ENCODE results near the gene MRPL44.

MRPL44 gene

DNA sequence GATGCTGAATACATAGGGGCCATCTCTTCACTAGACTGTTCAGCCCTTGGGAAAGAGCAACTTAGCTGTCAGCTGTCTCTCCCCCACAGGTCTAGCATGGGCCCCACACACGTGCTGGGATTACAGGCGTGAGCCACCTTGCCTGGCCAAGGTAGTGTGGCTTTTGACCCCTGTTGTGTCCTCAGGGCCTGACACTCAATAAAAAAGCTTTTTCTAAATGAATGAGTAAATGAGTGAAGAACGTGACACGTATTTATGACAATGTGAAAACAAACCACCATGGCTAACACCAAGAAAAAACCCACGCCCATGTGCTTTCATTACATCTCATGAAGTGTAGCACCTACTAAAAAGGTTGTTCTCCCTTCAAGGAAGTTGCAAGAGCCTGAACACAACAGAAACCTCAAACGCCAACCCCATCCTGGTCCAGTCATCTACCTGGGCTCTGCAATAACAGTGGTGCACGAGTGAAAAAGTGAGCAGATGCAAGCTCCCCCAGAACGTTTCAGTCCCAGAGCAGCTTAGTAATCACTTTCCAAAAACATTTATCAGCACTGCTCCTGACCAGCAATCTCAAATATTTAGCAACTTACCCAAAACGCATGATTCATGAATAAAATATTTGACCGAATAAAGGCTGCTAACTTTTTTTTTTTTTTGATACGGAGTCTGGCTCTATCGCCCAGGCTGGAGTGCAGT is 15.5 kb upstream of the MRPL44 start:
- Histone ChIP-seq H3K27ac (peak overlapping the region; percentile 37 to 38), H3K4me3 (no peak overlapping the region), H3K9me3 (no peaks in the 10 kb centered on the region), H3K36me3 (no peaks in the 10 kb centered on the region), H3K4me1 (peaks cover 0 to 72% (median 35%) of the 10 kb centered on the region in 4 donors), H3K27me3 (no peaks in the 10 kb centered on the region)
- intact Hi-C loops (cut with DNase I; ENCODE audit: low total_unique reads): no loop called here
- DNase-seq: no peak
- no peak for TF ChIP-seq CTCF (IDR thresholded peaks at IDR 0.05)

DNA sequence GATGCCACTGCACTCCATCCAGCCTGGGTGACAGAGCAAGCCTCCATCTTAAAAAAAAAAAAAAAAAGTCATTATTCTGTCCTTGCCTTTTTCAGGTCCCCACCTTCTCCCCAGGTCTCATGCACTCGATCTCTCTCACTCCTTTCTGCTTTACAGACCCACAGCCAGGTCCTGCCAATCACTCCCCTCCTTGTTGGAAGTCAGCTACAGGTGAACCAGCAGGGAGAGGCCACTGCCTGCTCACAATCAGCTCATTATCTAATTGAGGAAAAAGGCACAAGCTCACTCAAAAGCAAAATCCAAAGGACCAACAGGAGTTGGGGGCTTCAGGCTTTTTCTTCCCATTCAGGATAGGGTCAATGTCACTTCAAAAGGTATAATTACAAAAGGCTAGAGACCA is 14.1 kb upstream of the MRPL44 start:
- no peaks in the 10 kb centered on the region for H3K9me3 ChIP-seq
- peaks cover 0 to 58% (median 25%) of the 10 kb centered on the region in 4 donors for H3K4me1 ChIP-seq
- no peaks in the 10 kb centered on the region for H3K36me3 ChIP-seq
- no peak for TF ChIP-seq CTCF (IDR thresholded peaks at IDR 0.05)
- H3K4me3 ChIP-seq: peak overlapping the region; percentile 93 to 100
- H3K27me3 ChIP-seq: no peaks in the 10 kb centered on the region
- DNase-seq: no peak
- intact Hi-C loops (cut with DNase I; ENCODE audit: low total_unique reads): no loop called here
- peak overlapping the region; percentile 97 to 100 for H3K27ac ChIP-seq

DNA sequence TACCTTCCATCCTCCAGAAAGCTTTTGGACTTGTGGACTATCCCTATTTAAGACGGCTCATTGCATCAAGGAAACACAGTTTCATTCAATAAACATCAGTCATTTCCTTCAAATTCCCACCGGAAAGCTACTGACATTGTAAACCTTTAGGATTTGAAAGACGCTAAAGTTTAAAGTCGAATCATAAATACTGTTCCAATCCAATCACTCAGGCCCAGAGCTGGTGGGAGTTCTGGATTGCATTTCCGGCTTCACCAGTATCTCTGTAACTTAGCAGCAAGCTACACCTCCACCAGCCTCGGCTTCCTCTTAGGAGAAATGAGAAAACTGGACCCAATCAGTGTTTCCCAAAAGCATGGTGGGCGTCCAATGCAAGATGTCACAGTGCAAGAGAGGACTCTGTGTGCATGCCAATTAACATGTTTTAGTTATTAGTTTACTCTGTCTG is 13.7 kb upstream of the MRPL44 start:
- H3K27ac ChIP-seq: peak overlapping the region; percentile 97 to 100
- no peak for DNase-seq
- peak overlapping the region; percentile 93 to 100 for H3K4me3 ChIP-seq
- TF ChIP-seq CTCF (IDR thresholded peaks at IDR 0.05): no peak
- H3K27me3 ChIP-seq: no peaks in the 10 kb centered on the region
- H3K4me1 ChIP-seq: peaks cover 0 to 54% (median 25%) of the 10 kb centered on the region in 4 donors
- no peaks in the 10 kb centered on the region for H3K9me3 ChIP-seq
- no peaks in the 10 kb centered on the region for H3K36me3 ChIP-seq
- intact Hi-C loops (cut with DNase I; ENCODE audit: low total_unique reads): no loop called here

DNA sequence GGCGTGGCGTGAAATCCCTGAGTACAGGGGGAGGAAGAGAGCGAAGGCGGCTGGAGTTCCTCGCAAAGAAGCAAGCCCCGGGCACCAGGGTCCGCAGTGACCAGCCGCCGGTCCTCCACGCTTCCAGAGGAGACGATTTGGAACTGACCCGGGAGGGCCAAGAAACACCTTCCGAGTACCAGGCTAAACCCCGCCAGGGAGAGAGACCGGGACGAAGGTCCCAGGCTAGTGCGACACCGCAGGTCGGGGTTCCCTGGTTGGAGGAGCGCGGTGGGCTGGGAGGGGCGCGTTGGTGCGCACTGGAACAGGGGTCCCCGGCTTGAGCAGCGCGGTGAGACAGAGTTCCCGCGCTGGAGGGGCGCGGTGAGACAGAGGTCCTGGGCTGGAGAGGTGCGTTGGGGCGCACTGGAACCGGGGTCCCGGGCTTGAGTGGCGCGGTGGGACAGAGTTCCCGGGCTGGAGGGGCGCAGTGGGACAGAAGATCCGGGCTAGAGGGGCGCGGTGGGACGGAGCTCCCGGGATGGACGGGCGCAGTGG is 13.0 kb upstream of the MRPL44 start:
- peak overlapping the region; percentile 93 to 100 for H3K4me3 ChIP-seq
- peaks cover 0 to 48% (median 25%) of the 10 kb centered on the region in 4 donors for H3K4me1 ChIP-seq
- H3K27ac ChIP-seq: peak overlapping the region; percentile 97 to 100
- H3K9me3 ChIP-seq: no peaks in the 10 kb centered on the region
- intact Hi-C loops (cut with DNase I; ENCODE audit: low total_unique reads): no loop called here
- H3K36me3 ChIP-seq: no peaks in the 10 kb centered on the region
- TF ChIP-seq CTCF (IDR thresholded peaks at IDR 0.05): no peak
- DNase-seq: peak; percentile 32 to 74
- no peaks in the 10 kb centered on the region for H3K27me3 ChIP-seq

- peak; percentile 83 to 93 for DNase-seq
- no peaks in the 10 kb centered on the region for H3K9me3 ChIP-seq
- peaks cover 0 to 41% (median 22%) of the 10 kb centered on the region in 4 donors for H3K4me1 ChIP-seq
- H3K36me3 ChIP-seq: no peaks in the 10 kb centered on the region
- H3K27ac ChIP-seq: peak within 1 kb of the TSS; percentile 97 to 100
- no peak for TF ChIP-seq CTCF (IDR thresholded peaks at IDR 0.05)
- peak within 1 kb of the TSS; percentile 93 to 100 for H3K4me3 ChIP-seq
- intact Hi-C loops (cut with DNase I; ENCODE audit: low total_unique reads): no loop called here
- no peaks in the 10 kb centered on the region for H3K27me3 ChIP-seq
These were observed 12.3 kb upstream of the MRPL44 start, which contains the start of gene WDFY1 for GRCh38 chr2:223944703-223945531. Gene WDFY1, minus strand, starts transcription at chr2:223945335. Its CDS starts 51 bp downstream, at chr2:223945284.
